Activated CD4-positive, alpha-beta T cell treated with anti-CD3 and anti-CD28 coated beads for 48 hours (primary cell): ENCODE measurements around the gene DVL1.
"Not testable (repeated sequence)": the region's sequence is repeated elsewhere in the genome, so short reads cannot be mapped to it uniquely, and the experiment has no call there.

ENCODE experiments used
- DNase-seq: peaks from one replicate; pipeline ENCODE4 v3.0.0-alpha.2; 2020

The DVL1 gene

GRCh38 chr1:1324524-1325287 lies 24.5 kb downstream of the DVL1 start, which contains the start of the genes CPTP and INTS11:
CPTP (plus strand) TSS chr1:1324802; CDS start chr1:1326911, 2,109 bp downstream.
INTS11 (minus strand) TSS chr1:1324660; CDS start chr1:1324608, 52 bp downstream.
- peak; percentile 98 for DNase-seq

GRCh38 chr1:1324084-1324523 lies 25.1 kb downstream of the DVL1 start:
- DNase-seq = no peak

- DNase-seq = no peak
Observed at GRCh38 chr1:1322952-1323351, 26.3 kb downstream of the DVL1 start.

GRCh38 chr1:1322418-1322817 lies 26.8 kb downstream of the DVL1 start:
- DNase-seq = no peak

GRCh38 chr1:1321477-1321876 lies 27.7 kb downstream of the DVL1 start:
- no peak for DNase-seq

GRCh38 chr1:1320666-1321448 lies 28.4 kb downstream of the DVL1 start:
- DNase-seq = no peak

GRCh38 chr1:1319646-1319941 lies 29.6 kb downstream of the DVL1 start:
- no peak for DNase-seq

GRCh38 chr1:1318777-1319645 lies 30.2 kb downstream of the DVL1 start:
- no peak for DNase-seq

GRCh38 chr1:1318131-1318652 lies 31.0 kb downstream of the DVL1 start:
- no peak for DNase-seq

- no peak for DNase-seq
Observed at GRCh38 chr1:1317420-1317819, 31.8 kb downstream of the DVL1 start.

GRCh38 chr1:1316199-1316598 lies 33.0 kb downstream of the DVL1 start:
- DNase-seq = not testable (repeated sequence)

- DNase-seq = no peak
Observed at GRCh38 chr1:1315435-1315954, 33.7 kb downstream of the DVL1 start.

- no peak for DNase-seq
Observed at GRCh38 chr1:1314678-1315335, 34.4 kb downstream of the DVL1 start.

GRCh38 chr1:1314237-1314586 lies 35.0 kb downstream of the DVL1 start:
- DNase-seq = no peak

GRCh38 chr1:1313500-1314236 lies 35.5 kb downstream of the DVL1 start:
- no peak for DNase-seq

GRCh38 chr1:1312450-1313314 lies 36.5 kb downstream of the DVL1 start:
- DNase-seq = no peak

GRCh38 chr1:1311107-1312104 lies 37.8 kb downstream of the DVL1 start:
- DNase-seq = no peak

- no peak for DNase-seq
Observed at GRCh38 chr1:1310476-1311053, 38.7 kb downstream of the DVL1 start.

- DNase-seq = no peak
Observed at GRCh38 chr1:1310109-1310385, 39.2 kb downstream of the DVL1 start.
